ENCODE measurements around the gene RTTN. TPM values are rescaled to one million over a fixed set of nuclear protein-coding genes. Genes with fewer than 3 reads are reported as not detected.

RTTN gene
- total and polyA plus RNA-seq, 10 of the 15 experiments (the other 5 are each of a cell fraction or from before 2014, with no cell fraction given): 9.4 to 36.6 (median 15.7) TPM

DNA sequence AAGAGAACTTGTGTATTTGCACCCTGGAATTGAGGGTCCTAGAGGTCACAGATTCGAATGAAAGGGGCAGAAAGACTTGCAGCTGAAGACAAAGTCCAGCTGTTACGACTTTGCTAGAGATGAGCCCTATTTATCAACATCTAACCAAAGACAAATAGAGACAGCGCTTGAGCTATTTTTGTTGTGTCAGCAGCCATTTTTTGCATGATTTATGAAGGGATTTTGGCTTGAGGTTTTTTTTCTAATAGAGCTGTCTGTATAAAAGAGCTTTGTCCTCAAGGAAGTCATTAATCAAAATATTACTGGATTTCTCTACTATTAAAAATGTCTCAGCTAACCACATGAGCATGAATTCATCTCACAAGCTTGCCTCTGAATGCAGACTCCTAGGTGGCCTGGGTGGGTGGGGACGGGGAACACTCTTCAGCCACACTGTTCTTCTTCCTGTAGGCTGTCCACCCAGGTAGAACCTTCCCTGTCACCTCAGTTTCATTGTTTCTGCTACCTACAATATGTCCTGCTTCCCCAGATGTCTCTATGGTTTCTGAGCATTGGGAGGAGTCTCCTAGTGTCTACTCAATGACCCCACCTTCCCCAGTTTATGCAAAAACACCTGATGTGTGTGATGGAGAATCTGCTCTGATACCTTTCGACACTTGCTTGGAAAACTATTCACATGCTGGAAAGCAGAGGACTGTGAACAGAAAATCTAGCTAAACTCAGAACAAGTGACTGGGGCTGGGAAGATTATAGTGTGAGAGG, 250.6 kb downstream of the RTTN start (continued):
- TF ChIP-seq, protein P1, sequence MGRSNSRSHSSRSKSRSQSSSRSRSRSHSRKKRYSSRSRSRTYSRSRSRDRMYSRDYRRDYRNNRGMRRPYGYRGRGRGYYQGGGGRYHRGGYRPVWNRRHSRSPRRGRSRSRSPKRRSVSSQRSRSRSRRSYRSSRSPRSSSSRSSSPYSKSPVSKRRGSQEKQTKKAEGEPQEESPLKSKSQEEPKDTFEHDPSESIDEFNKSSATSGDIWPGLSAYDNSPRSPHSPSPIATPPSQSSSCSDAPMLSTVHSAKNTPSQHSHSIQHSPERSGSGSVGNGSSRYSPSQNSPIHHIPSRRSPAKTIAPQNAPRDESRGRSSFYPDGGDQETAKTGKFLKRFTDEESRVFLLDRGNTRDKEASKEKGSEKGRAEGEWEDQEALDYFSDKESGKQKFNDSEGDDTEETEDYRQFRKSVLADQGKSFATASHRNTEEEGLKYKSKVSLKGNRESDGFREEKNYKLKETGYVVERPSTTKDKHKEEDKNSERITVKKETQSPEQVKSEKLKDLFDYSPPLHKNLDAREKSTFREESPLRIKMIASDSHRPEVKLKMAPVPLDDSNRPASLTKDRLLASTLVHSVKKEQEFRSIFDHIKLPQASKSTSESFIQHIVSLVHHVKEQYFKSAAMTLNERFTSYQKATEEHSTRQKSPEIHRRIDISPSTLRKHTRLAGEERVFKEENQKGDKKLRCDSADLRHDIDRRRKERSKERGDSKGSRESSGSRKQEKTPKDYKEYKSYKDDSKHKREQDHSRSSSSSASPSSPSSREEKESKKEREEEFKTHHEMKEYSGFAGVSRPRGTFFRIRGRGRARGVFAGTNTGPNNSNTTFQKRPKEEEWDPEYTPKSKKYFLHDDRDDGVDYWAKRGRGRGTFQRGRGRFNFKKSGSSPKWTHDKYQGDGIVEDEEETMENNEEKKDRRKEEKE (IDR thresholded peaks at IDR 0.05): no peak
- TF ChIP-seq POU2F2 (IDR thresholded peaks at IDR 0.05; ENCODE audit: borderline replicate concordance, low read depth, low read length): 0 out of 3 replicates have a peak, but pooled peaks have one; percentile 16
- TF ChIP-seq, protein P2, sequence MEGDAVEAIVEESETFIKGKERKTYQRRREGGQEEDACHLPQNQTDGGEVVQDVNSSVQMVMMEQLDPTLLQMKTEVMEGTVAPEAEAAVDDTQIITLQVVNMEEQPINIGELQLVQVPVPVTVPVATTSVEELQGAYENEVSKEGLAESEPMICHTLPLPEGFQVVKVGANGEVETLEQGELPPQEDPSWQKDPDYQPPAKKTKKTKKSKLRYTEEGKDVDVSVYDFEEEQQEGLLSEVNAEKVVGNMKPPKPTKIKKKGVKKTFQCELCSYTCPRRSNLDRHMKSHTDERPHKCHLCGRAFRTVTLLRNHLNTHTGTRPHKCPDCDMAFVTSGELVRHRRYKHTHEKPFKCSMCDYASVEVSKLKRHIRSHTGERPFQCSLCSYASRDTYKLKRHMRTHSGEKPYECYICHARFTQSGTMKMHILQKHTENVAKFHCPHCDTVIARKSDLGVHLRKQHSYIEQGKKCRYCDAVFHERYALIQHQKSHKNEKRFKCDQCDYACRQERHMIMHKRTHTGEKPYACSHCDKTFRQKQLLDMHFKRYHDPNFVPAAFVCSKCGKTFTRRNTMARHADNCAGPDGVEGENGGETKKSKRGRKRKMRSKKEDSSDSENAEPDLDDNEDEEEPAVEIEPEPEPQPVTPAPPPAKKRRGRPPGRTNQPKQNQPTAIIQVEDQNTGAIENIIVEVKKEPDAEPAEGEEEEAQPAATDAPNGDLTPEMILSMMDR (IDR thresholded peaks at IDR 0.05 in 2 of 3, conservative IDR thresholded peaks at IDR 0.05 in 1 of 3; ENCODE audit: control insufficient read depth in 2 of 3, extremely low read depth in 1 of 3, insufficient read depth in 1 of 3, low read depth in 3 of 3, low read length in 3 of 3): no peak

DNA sequence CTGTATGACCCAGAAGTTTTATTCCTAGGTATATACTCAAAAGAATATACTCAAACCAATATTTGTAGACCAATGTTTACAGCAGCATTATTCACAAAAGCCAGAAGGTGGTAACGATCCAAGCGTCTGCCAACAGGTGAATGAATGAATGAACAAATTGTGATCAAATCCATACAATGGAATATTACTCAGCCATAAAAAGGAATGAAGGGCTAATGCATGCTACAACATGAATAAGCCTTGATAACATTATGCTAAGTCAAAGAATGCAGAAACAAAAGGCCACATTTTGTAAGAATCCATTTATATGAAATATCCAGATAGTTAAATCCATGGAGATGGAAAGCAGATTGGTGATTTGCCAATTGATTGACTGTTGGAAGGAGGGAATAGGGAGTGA, 252.3 kb downstream of the RTTN start:
- intact Hi-C loops (cut with micrococcal nuclease; ENCODE audit: unreplicated experiment) (no loop called here), in situ Hi-C loops (cut with MboI) (no loop called here)
- no peak overlapping the region for H3K4me3 ChIP-seq
- no peaks in the 10 kb centered on the region for H4K20me1 ChIP-seq (ENCODE audit: control insufficient read depth, insufficient read depth)
- H3K9ac ChIP-seq (ENCODE audit: control insufficient read depth, insufficient read depth, low read length): no peak overlapping the region
- H3K4me2 ChIP-seq (ENCODE audit: control insufficient read depth, insufficient read depth): no peak overlapping the region
- FAIRE-seq (no peak), ATAC-seq (no peak), DNase-seq (ENCODE audit: low read depth, low spot score) (no peak)
- H3K36me3 ChIP-seq (ENCODE audit: control insufficient read depth in 2 of 2, insufficient read depth in 2 of 2, low read length in 1 of 2): no peaks in the 10 kb centered on the region; a peak in 1 of 4 replicates
- ChIA-PET POLR2A (no interaction called here), CTCF (interaction anchor here (0.7 kb wide), 1 partner anchor 20 kb away, joined by 3 read pairs; no protein-coding TSS in a partner anchor), RAD21 (ENCODE audit: unreplicated experiment) (no interaction called here), SMC1A (ENCODE audit: uncharacterized antibody, unreplicated experiment) (no interaction called here)
- H3K9me3 ChIP-seq (replicated peaks; ENCODE audit: control insufficient read depth, insufficient read depth, low read length): no peaks in the 10 kb centered on the region; the same call in 2 of the 3 replicates
- H2AFZ ChIP-seq (ENCODE audit: control insufficient read depth, low read depth, low read length): no peak overlapping the region
- peak; percentile 69 for TF ChIP-seq ZNF24 (IDR thresholded peaks at IDR 0.05)
- TF ChIP-seq IKZF2 (IDR thresholded peaks at IDR 0.05): no peak
- 100% methylated on average over 2 of the region's 2 CpGs for WGBS (ENCODE audit: insufficient coverage, insufficient replicate concordance, low lambda C conversion rate, missing lambda C conversion rate)
- H3K27ac ChIP-seq (ENCODE audit: control insufficient read depth, insufficient read depth): no peak overlapping the region
- H3K27me3 ChIP-seq (replicated peaks in 1 of 2; ENCODE audit: control insufficient read depth in 2 of 2, insufficient read depth in 2 of 2, low read length in 1 of 2): no peaks in the 10 kb centered on the region
- H3K79me2 ChIP-seq (ENCODE audit: control insufficient read depth, insufficient read depth, low read length): no peaks in the 10 kb centered on the region; the same call in 1 of the 2 replicates
- H3K4me1 ChIP-seq (ENCODE audit: control insufficient read depth, insufficient read depth, low read length): peaks cover 41% of the 10 kb centered on the region
- no TSS peak for BruUV-seq (replicated peaks)

Other genes starting within 250 kb of the RTTN start
- 3.8 and 5.0 TPM in 2 replicates for gene SOCS6, start 83.4 kb upstream of the RTTN start, total RNA-seq (2014; rRNA removed)
- 5.7 TPM in 2 replicates for gene SOCS6, start 83.4 kb upstream of the RTTN start, total RNA-seq (2014; rRNA removed; fragmentation: Illumina TruSeq; extraction: Trizol)
- gene SOCS6, start 83.4 kb upstream of the RTTN start, total RNA-seq (2021): 6.1 and 6.5 TPM in 2 replicates
- gene SOCS6, start 83.4 kb upstream of the RTTN start, polyA plus RNA-seq (2011; rRNA removed): 2.4 and 2.5 TPM in 2 replicates
- 4.3 and 5.3 TPM in 2 replicates for gene SOCS6, start 83.4 kb upstream of the RTTN start, polyA plus RNA-seq (2014; fragmentation: Illumina TruSeq; extraction: Trizol)
- 1 to 10 TPM; 1.6 to 1.8 TPM for gene SOCS6, start 83.4 kb upstream of the RTTN start, polyA plus RNA-seq (2014; fragmentation: Nextera tagmentation; extraction: Ambion mirVana)
- 3.2 and 3.5 TPM in 2 replicates for gene SOCS6, start 83.4 kb upstream of the RTTN start, polyA plus RNA-seq (2014; rRNA removed)
- gene SOCS6, start 83.4 kb upstream of the RTTN start, polyA plus RNA-seq (2016; fragmentation: Nextera tagmentation; extraction: Ambion mirVana): 1 to 10 TPM; 4.4 to 5.3 TPM